GM18508 (cell line): ENCODE data around the gene PTCRA.
A peak's percentile ranks its signal among the peaks of the same experiment; 100 is the strongest.
"Not testable (repeated sequence)": the region's sequence is repeated elsewhere in the genome, so short reads cannot be mapped to it uniquely, and the experiment has no call there.

Experiments
- ATAC-seq: cut with Tn5 transposase; IDR thresholded peaks from one replicate; pipeline ENCODE4 v1.9.1; 2021; ENCODE audit warnings: moderate number of reproducible peaks; ENCODE audit not compliant: insufficient read depth, unreplicated experiment

Gene PTCRA

DNA sequence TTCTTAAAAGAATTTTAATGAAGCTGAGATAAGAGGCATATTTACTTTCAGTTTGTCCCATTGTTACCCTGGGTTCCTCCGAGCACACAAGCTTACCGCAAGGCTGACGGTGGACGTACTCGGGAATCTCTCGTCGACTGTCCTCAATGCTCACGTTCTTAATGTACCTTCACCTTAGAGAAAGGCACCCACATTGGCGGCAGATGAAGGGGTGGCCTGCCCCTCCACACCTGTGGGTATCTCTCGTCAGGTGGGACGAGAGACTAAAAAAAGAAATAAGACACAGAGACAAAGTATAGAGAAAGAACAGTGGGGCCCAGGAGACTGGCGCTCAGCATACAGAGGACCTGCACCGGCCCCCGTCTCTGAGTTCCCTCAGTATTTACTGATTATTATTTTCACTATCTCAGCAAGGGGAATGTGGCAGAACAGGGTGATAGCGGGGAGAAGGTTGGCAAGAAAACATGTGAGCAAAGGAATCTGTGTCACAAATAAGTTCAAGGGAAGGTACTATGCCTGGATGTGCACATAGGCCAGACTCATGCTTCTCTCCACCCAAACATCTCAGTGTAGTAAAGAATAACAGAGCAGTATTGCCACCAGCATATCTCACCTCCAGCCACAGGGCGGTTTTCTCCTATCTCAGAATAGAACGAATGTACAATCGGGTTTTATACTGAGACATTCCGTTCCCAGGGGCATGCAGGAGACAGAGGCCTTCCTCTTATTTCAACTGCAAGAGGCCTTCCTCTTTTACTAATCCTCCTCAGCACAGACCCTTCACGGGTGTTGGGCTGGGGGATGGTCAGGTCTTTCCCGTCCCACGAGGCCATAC lies 13.2 kb upstream of the PTCRA start:
- not testable (repeated sequence) for ATAC-seq

GRCh38 chr6:42904467-42904866 lies 11.4 kb upstream of the PTCRA start:
- ATAC-seq: no peak

DNA sequence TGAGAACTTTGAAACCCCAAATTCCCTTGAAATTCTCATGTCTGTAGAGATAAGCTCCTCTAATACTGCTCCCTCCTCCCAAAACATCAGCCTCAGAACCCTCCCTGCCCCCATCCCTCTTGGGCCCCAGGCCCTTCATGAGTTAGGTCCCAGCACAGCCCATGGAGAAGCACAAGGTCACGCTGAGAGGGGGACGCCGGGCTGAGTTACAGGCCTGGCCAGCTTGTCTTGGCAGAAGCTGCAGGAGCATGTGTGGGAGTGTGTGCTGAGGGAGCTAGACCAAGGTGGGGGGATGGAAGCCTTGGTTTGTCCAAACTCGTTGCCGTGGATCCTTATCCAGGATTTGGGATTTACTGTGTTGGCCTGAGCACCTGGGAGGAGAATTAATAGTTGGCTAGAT lies 8.5 kb upstream of the PTCRA start:
- no peak for ATAC-seq

- ATAC-seq: no peak
Measured at GRCh38 chr6:42909835-42910234, 6.0 kb upstream of the PTCRA start.

DNA sequence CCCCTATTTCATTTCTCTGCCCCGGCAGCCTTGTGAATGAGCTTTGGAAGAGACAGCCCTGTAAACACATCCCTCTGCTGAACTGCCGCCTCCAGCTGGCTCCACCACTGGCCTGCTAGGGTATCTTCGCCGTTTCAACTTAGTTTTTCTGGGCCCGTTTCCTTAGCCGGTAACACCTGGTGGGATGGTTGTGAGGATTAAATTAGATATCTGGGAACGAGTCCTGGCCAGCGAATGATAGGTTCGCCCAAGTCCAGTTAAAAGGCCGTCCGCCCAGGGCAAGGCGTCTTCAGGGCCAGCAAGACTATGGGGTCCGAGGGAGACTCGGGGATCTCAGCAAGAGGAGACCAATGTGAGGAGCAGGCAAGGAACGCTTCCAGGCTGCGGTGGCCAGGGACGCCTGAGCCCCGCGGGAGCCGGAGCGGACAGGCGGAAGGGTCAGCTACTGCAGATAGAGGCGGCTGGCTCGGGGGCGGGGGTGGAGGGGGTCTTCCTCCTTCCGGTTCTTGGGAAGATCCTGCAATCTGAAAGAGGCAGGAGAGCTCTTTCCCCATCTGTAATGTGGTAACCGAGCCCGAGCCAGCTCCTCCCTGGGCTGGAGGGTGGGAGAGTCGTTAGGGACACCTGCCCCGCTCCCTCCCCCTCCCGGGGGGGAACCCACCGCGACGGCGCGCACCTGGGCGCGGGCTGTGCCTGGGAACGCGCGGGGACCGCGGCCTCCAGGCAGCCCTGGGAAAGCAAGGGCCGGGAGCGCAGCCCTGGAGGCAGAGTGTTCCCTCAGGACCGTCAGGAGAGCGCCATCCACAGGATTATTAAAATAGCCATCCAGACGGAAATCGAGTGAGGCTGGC lies 4.5 kb upstream of the PTCRA start:
- no peak for ATAC-seq

- no peak for ATAC-seq
Measured at GRCh38 chr6:42914546-42914945, 1.3 kb upstream of the PTCRA start.

DNA sequence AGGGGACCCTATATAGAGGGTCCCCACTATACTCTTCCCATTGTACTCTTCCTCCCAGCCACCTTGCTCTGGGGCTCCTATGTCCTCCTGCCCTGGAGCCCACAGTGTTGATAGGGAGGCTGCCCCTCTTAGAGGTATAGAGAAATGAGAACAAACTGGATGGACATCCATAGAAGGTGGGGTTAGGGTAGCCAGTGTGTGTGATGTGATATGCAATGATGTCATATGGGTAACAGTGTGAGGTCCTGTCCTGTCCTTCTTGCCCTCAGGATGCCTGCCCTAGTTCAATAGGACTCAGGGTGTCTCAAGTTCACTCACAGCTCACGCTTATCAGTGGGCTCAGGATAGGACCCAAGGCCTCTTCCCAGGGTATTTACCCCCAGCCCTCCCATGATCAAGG lies 435 bp downstream of the PTCRA start:
- ATAC-seq: no peak

- no peak for ATAC-seq
Measured at GRCh38 chr6:42921801-42922200, 5.9 kb downstream of the PTCRA start.

DNA sequence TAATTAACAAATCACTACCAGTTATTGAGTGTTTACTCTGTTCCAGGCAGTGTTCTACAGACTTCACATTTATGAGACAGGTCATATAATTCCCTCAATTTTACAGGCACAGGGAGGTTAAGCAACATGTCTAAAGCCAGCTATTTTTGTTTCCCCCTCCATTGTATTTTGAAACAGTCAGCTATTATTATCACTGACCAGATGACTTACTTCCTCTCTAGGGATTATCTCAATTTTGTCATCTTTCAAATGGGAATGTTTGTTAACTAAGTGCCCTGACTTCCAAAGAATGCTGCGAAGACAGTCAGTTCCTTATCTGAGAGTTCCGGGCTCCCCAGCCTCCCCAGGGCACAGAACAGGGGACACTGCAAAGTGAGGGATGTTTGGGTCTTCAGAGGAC lies 7.8 kb downstream of the PTCRA start:
- ATAC-seq: no peak

- no peak for ATAC-seq
Measured at GRCh38 chr6:42925248-42925857, 9.5 kb downstream of the PTCRA start.

GRCh38 chr6:42928986-42929820 lies 13.3 kb downstream of the PTCRA start, which contains the start of gene CNPY3:
CNPY3 (plus strand) TSS chr6:42929480; CDS start chr6:42929571, 91 bp downstream.
- ATAC-seq: peak; percentile 52

DNA sequence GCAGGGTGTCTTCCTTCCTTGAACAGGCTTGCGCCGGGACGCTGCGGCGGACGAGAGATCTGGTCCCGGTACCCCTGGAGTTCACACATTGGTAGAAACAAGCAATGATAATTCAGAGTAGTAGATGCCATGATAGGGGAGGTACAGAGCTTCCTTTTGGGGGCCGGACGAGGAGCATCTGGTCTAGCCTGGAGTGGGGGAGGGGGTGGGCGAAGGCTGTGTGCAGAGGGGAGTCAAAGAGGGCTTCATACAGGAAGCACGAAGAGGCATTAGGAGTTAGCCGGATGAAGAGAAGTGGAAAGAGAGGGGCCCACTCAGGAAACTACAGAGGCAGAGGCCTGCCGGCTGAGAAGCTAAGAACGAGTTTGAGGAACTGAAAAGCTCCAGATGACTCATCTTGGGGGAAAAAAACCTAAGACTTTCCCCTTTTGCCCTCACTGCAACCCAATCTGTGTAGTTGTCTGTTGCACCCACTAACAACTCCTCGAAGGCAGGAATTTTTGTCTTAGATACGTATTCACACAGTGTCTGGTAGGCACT lies 14.0 kb downstream of the PTCRA start:
- peak; percentile 41 for ATAC-seq

- no peak for ATAC-seq
Measured at GRCh38 chr6:42932412-42932811, 16.6 kb downstream of the PTCRA start.

DNA sequence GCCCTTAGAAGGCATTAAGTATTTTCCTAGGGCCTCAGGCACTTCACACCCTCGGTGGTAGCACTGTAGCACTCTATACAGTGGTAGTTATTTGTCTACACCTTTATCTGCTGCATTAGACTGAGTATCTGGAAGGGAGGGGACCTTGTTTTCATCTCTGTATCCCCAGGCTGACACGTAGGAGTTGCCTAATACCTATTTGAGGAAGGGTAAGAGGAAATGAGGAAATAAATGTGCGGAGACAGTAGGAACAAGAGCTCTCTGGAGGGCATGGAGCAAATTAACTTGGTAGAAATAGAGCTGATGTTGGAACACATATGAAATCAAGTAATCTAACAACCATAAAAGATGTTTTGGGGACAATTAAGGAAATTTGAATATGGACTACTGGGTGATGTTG lies 17.4 kb downstream of the PTCRA start:
- no peak for ATAC-seq

GRCh38 chr6:42935322-42935721 lies 19.5 kb downstream of the PTCRA start:
- no peak for ATAC-seq

DNA sequence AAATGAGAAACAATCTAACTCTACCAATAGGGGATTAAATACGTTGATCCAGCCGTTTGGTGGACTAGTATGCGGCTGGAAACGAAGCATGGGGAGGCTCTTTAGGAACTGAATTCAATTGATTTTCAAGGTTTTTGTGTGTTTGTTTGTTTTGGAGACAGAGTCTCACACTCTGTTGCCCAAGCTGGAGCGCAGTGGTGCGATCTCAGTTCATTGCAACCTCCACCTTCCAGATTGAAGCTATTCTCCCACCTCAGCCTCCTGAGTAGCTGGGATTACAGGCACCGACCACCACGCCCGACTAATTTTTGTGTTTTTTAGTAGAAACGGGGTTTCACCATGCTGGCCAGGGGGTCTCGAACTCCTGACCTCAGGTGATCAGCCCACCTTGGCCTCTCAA lies 20.5 kb downstream of the PTCRA start:
- no peak for ATAC-seq

- ATAC-seq: no peak
Measured at GRCh38 chr6:42937548-42938427, 21.9 kb downstream of the PTCRA start.

GRCh38 chr6:42938428-42938796 lies 22.6 kb downstream of the PTCRA start:
- no peak for ATAC-seq
